HuH-7.5 (cell line): ENCODE data around the gene AKAP1.

Source experiments
- DNase-seq: peaks from one replicate; pipeline ENCODE4 v3.0.0; 2011; ENCODE audit warnings: low spot score

Gene AKAP1

GRCh38 chr17:57133486-57133885, 48.4 kb downstream of the AKAP1 start:
- DNase-seq = no peak

DNA sequence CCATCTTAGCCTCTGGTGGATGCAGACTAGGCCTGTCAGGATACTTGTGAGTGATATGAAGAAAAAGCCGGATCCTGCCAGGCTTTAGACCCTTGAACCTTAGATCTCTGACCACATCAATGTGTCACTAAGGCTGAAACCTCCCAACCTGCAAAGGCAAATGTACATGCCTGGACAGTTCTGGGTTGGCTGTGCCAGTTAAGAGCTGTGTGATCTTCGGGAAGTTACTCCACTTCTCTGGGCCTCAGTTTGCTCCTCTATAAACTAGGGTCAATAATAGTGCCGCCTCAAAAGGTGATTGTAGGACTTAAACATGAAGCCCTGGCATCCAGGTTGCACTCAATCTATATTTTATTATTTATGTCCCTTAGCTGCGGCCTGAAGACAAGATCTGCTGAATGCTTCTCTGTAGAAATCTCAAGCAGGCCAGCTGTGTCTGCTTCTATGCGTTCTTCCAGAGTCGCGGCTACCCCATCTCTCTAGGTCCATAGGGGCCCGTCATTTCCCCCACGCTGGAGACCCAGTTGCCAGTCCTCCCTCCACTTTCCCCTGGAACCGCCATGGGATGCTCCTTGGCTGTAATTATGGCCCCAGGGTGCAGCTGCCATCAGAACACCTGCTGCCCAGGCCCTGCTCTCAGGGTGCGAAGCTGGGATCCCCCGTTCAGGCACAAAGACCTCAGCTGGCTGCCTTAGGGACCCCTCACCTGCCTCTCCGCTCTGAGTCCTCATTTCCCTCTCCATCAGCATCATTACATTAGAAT, 50.2 kb downstream of the AKAP1 start:
- no peak for DNase-seq

- DNase-seq = no peak
These were observed 50.8 kb downstream of the AKAP1 start for GRCh38 chr17:57135789-57136291.

- DNase-seq = no peak
These were observed 51.3 kb downstream of the AKAP1 start for GRCh38 chr17:57136355-57136754.

DNA sequence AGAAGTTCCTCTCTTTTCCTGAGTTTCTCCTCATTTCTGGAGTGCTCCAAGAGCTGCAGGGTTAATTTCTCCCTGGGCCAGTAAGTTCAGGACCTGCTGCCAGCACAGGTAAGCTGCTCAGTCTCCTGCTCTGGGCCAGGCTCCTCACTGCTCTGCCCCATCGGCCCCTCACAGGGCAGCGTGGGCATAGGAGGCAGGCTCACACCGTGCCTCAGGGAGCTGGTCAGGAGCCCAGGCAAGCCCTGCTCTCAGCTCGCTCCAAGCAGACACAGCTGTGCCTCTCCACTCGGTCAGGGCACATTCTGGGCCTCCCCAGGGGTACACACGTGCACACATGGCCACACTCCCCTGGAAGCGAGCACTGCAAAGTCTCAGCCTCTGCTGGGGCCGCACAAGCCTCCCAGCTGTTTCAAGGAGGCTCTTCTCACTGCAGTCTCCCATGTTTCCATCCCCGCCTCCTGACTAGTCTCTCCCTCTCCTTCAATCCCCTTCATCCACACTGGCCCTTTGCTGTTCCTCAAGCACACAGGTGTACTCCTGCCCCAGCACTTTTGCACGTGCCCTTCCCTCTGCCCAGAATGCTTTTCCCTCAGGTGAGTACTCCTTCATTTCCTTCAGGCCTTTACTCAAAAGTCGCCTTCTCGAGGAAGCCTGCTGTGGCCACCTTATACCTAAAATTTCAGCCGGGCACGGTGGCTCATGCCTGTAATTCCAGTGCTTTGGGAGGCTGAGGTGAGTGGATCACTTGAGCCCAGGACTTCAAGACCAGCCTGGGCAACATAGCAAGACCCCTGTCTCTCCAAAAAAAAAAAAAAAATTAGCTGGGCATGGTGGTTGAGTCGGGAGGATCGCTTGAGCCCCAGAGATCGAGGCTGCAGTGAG, 53.2 kb downstream of the AKAP1 start:
- no peak for DNase-seq

GRCh38 chr17:57138956-57139576, 54.0 kb downstream of the AKAP1 start:
- no peak for DNase-seq

DNA sequence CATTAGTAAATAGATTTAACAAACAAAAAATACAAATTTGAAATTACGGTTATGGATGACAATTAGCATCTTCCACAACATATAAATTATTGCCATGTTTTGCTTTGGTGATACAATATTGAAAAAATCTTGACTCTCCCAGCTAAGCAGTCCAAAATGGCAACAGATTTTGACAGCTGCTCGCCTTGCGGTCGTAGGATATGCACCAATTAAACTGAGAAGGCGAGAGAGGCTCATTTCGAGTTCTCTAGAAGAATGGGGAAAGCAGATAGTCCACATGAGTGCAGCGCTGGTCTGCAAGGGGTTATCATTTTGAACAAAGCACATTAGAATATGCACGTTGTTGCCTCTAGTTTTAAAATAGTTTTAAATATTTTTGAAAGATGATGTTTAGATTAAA, 55.3 kb downstream of the AKAP1 start:
- no peak for DNase-seq

- DNase-seq = no peak
These were observed 57.9 kb downstream of the AKAP1 start for GRCh38 chr17:57142925-57143324.

DNA sequence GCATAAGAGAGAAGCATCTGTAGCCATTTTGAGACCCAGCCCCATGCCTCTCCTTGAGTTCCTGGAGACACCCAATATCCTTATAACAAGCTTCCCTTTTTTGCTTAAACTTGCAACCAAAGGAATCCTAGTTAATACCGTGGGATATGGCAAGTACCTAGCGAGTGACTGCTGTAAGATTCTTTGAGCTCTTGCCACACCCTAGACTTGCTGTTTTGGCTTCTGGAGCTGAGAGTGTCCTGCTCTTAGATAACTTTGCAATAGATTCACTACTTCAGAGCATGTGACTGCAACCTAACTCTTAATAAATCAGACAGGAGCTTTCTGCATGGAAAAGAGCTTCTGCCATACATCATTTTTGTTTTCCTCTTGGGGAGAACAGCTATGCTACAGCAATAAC, 58.3 kb downstream of the AKAP1 start:
- DNase-seq = no peak

DNA sequence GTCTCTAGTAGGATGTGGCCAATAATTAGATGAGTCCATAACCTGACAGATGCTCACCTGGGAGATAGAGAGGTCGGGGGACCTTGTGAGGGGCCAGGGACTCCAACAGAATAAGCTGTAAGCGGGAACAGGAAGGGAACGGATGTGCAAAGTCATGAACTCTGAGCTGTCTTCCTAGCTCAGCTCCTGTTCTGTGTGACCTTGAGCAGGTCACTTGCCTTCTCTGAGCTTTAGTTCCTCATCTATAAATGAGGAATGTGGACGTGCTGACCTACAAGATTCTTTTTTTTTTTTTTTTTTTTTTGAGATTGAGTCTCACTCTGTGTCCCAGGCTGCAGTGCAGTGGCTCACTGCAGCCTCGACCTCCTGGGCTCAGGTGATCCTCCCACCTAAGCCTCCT, 58.9 kb downstream of the AKAP1 start:
- no peak for DNase-seq

GRCh38 chr17:57144567-57144966, 59.5 kb downstream of the AKAP1 start:
- no peak for DNase-seq

- DNase-seq = no peak
These were observed 60.3 kb downstream of the AKAP1 start for GRCh38 chr17:57145347-57145746.

DNA sequence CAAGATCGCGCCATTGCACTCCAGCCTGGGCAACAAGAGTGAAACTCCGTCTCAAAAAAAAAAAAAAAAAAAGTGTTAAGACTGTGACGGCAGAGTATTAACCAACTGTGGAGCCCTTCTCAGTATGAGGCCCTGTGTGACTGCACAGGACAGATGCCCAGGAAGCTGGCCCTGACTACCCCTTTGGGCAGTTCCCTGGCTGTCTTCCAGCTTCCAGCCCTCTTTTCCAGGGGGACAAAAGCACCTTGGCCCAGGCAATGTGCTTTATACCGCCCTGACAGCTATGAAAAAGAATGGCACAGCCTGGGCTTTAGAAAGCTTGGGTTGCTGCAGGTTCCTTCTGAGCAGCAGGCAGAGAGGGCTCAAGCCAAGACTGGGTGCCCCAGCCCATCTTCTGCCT, 61.2 kb downstream of the AKAP1 start:
- no peak for DNase-seq

DNA sequence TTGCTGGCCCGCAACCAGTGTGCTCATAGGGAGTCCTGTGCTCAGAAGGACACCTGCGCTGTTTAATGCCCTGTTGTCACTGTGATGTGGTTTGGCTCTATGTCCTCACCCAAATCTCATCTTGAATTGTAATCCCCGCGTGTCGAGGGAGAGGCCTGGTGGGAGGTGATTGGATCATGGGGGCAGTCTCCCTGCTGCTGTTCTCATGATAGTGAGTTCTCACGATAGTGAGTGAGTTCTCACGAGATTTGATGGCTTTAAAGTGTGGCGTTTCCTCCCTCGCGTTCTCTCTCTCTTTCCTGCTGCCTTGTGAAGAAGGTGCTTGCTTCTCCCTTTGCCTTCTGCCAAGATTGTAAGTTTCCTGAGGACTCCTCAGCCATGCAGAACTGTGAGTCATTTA, 66.8 kb downstream of the AKAP1 start:
- DNase-seq = no peak

GRCh38 chr17:57152967-57153528, 68.0 kb downstream of the AKAP1 start:
- DNase-seq = no peak

DNA sequence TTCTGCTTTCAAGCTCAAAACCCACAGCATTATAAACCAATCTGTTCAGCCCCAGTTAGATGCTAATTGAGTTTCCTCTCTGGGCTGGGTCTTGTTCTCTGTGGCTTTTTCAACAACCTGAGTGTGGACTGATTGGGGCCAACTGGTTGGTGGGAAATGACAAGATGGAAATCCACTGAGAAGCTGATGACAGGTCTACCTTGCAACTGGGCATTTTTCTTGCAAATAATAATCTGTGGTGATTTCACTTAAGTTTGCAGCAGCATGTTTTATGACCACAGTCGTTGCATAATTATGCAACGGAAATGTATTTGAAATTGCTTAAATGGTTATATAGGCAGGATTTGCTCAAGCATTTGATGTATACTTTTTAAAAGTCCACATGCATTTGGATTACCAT, 69.9 kb downstream of the AKAP1 start:
- no peak for DNase-seq

- no peak for DNase-seq
These were observed 73.3 kb downstream of the AKAP1 start for GRCh38 chr17:57158325-57158724.

- no peak for DNase-seq
These were observed 73.7 kb downstream of the AKAP1 start for GRCh38 chr17:57158795-57159194.

DNA sequence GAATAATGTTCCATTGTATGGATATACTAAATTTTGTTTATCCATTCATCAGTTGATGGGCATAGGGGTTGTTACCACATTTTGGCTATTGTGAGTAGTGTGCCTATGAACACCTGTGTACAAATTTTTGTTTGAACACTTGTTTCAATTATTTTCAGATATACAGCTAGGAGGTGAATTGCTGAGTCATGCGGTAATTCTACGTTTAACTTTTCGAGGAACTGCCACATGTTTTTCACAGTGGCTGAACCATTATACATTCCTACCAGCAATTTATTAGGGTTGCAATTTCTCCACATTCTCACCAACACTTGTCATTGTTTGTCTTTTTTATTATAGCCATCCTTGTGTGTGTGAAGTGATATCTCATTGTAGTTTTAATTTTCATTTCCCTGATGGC, 75.6 kb downstream of the AKAP1 start:
- DNase-seq = no peak

- no peak for DNase-seq
These were observed 79.8 kb downstream of the AKAP1 start for GRCh38 chr17:57164814-57165213.

DNA sequence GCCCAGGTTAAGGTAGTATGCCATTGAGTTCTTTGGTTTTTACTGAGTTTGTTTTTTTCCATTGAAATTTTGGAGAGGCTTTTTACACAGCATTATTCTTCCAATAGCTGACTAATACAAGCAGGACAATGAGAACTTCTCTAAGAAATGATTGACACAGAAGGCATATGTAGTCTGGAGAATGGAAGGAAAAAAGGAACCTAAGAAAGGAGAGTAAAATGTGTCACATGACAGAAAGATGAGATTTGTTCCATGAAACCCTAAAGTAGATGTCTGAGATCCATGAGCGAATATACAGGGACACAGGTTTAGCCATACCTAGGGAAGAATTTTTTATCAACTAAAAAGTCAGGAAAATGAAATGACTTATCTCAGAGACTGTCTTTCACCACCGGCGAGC, 80.7 kb downstream of the AKAP1 start:
- DNase-seq = no peak

GRCh38 chr17:57166803-57167202, 81.8 kb downstream of the AKAP1 start:
- no peak for DNase-seq
